Heart right ventricle (tissue), 16 donors: ENCODE data around the gene USH2A. TPM values are rescaled to one million over a fixed set of nuclear protein-coding genes. Genes with fewer than 3 reads are reported as not detected.

Experiments used
- ATAC-seq, 8 donors: fragments of 200-7000 bp; cut with Tn5 transposase; one replicate each; pipeline ENCODE4 v1.9.1; 2020; ENCODE audit warnings: mild to moderate bottlenecking in 8 of 8, moderate library complexity in 8 of 8, moderate number of reproducible peaks in 1 of 8
- DNase-seq, 2 donors: peaks; one replicate each; pipeline ENCODE4 v3.0.0-alpha.2; 2020
- H3K27ac ChIP-seq, 10 donors: fragments of 200-600 bp; sonication (generic) in 2 of 10; one replicate each; pipeline versions ENCODE4 v1.5.0 to v1.8.0; 2020 to 2022; ENCODE audit warnings: mild to moderate bottlenecking in 3 of 10
- H3K27me3 ChIP-seq, 7 donors: fragments of 200-600 bp; one replicate each; pipeline ENCODE4 v1.8.0; 2021 to 2022; ENCODE audit warnings: mild to moderate bottlenecking in 2 of 7
- H3K36me3 ChIP-seq, 9 donors: fragments of 200-600 bp; sonication (generic) in 1 of 9; one replicate each; pipeline versions ENCODE4 v1.5.0 to v1.8.0; 2020 to 2022; ENCODE audit warnings: mild to moderate bottlenecking in 2 of 9
- H3K4me1 ChIP-seq, 9 donors: fragments of 200-600 bp; sonication (generic) in 1 of 9; one replicate each; pipeline versions ENCODE4 v1.5.0 to v1.8.0; 2020 to 2022; ENCODE audit warnings: mild to moderate bottlenecking in 4 of 9
- H3K4me3 ChIP-seq, 10 donors: fragments of 200-600 bp; sonication (generic) in 2 of 10; one replicate each; pipeline versions ENCODE4 v1.5.0 to v1.8.0; 2020 to 2022; ENCODE audit warnings: mild to moderate bottlenecking in 7 of 10, moderate library complexity in 2 of 10
- H3K9me3 ChIP-seq, 11 donors: fragments of 200-600 bp in 10 of 11; sonication (generic) in 2 of 11; one replicate each; pipeline versions ENCODE4 v1.5.0 to v1.8.0; 2013 to 2022; ENCODE audit warnings: mild to moderate bottlenecking in 2 of 11, control low read depth in 1 of 11, moderate library complexity in 1 of 11
- WGBS, 2 donors: extraction: QIAGEN DNeasy Blood & Tissue Kit; methylation state at CpG; one replicate each; pipeline ENCODE4 v1.1.7; 2013; ENCODE audit warnings: inconsistent platforms in 1 of 2; 5-methylcytosine and 5-hydroxymethylcytosine counted together
- intact Hi-C, 10 donors: fragments of 100-400 bp; cut with DNase I; formaldehyde crosslinking; loops; one replicate each; pipeline versions ENCODE4 v1.11.1 to v1.14.2; 2022
- polyA plus RNA-seq, 2 donors: library from polyadenylated mRNA; stranded (reverse); fragments of 200-250 nt; gene quantifications; one replicate each; pipeline ENCODE4 v1.2.3, GENCODE V29; 2013
- total RNA-seq, 10 donors: library from RNA; stranded (reverse); fragmentation: NEBNext Ultra II Directional in 3 of 10; extraction: Animal tissue kit (Norgen Biotek cat#: 25700) in 3 of 10; gene quantifications; one replicate each; pipeline versions ENCODE4 v1.2.1 to v1.2.4, GENCODE V29; 2021 to 2023
- TF ChIP-seq, protein P1 (sequence below), 9 donors: fragments of 200-600 bp; sonication (generic) in 2 of 9; IDR thresholded peaks; one replicate each; pipeline versions ENCODE4 v1.5.0 to v1.8.0; 2021 to 2022; ENCODE audit warnings: antibody characterized with exemption in 9 of 9, mild to moderate bottlenecking in 5 of 9, moderate library complexity in 1 of 9
- donor health status: Arrhythmogenic right ventricular cardiomyopathy.
- donor health status: ischemic (EF 13 %, LVEDD 7.1; RV severe dilation, severe dysfunction).
- donor health status: healthy with polysubstance abuse.
- donor health status: DM: no; HTN: yes; CAD: no.
- donor health status: DM: no; HTN: no; CAD: no.
- donor health status: ischemic (EF 25% LVEDD 6.9; RV normal size, moderate dysfunction).
- donor health status: ischemic (EF 25% LVEDD 5.7; RV mildly dilated, moderate dysfunction).
- donor health status: healthy.
- donor health status: DM: yes; HTN: yes; CAD: no.
- donor health status: Ischemic cardiomyopathy.
- donor health status: ischemic (EF 35%, LVEDD 5.7; RV mildly dilated, moderate dysfunction).
- donor health status: nonischemic (EF 11% LVEDD 7.7; RV severe dilation, severe dysfunction).
- donor health status: DM: yes; HTN: yes; CAD: no.
- donor health status: PGD.
- donor health status: ischemic (EF 29% LVEDD 5.4; RV normal size, mild dysfunction).
- donor health status: nonischemic (EF 23%, LVEDD 6.1; RV moderate dilation, normal function).

Gene USH2A
- total and polyA plus RNA-seq, 12 donors: 0.01 to 4.9 (median 3.6) TPM

DNA sequence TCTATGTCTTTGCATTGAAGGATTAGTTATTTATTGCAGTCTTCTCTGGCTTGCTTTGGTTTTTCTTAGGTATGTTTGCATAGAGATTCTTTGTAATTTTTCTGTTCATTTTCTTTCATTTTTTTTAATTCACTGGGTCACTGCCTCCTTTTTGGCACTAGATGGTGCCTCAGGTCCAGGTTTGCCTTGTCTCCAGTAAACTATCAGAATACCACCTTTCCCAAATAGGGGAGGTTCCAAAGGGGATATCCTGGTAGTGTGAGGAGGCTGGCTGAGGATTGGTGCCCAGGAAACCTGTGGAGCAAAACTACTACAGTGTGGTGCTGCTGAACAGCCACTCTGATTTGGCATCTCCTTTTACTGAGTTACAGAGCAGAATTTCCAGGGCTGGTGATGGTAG is 599.0 kb downstream of the USH2A start:
- no peaks in the 10 kb centered on the region for H3K36me3 ChIP-seq
- TF ChIP-seq, protein P1, sequence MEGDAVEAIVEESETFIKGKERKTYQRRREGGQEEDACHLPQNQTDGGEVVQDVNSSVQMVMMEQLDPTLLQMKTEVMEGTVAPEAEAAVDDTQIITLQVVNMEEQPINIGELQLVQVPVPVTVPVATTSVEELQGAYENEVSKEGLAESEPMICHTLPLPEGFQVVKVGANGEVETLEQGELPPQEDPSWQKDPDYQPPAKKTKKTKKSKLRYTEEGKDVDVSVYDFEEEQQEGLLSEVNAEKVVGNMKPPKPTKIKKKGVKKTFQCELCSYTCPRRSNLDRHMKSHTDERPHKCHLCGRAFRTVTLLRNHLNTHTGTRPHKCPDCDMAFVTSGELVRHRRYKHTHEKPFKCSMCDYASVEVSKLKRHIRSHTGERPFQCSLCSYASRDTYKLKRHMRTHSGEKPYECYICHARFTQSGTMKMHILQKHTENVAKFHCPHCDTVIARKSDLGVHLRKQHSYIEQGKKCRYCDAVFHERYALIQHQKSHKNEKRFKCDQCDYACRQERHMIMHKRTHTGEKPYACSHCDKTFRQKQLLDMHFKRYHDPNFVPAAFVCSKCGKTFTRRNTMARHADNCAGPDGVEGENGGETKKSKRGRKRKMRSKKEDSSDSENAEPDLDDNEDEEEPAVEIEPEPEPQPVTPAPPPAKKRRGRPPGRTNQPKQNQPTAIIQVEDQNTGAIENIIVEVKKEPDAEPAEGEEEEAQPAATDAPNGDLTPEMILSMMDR (IDR thresholded peaks at IDR 0.05): peak in 1 of 9 donors; percentile 12
- H3K4me1 ChIP-seq: no peaks in the 10 kb centered on the region
- intact Hi-C loops: no loop called here
- H3K4me3 ChIP-seq: no peak overlapping the region
- ATAC-seq (no peak), DNase-seq (no peak)
- H3K27ac ChIP-seq: no peak overlapping the region
- peaks cover 0 to 20% (median 11%) of the 10 kb centered on the region in 11 donors for H3K9me3 ChIP-seq
- H3K27me3 ChIP-seq: no peaks in the 10 kb centered on the region

DNA sequence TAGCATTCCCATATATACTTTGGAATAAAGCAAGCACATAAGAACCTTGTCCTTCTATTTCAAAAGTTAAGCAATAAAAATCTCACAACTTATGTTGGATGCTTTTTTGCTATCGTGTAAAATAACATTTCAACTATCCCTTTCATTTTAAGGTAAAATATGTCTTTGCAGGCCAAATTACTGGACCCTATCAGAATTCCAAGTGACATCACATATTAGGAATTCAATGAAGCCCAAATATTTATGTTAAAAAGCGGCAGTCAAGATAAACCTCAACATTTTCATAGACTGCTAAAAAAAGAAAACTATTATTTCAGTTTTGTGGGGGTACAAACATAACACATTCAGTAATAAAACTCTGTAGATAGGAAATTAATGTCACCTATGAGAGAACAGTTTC is 604.1 kb downstream of the USH2A start:
- no peaks in the 10 kb centered on the region for H3K36me3 ChIP-seq
- no peaks in the 10 kb centered on the region for H3K27me3 ChIP-seq
- 52 to 56% methylated on average over 2 of the region's 2 CpGs for WGBS, 2 donors
- ATAC-seq (no peak), DNase-seq (no peak)
- peaks cover 0 to 25% (median 11%) of the 10 kb centered on the region in 11 donors for H3K9me3 ChIP-seq
- intact Hi-C loops: no loop called here
- no peaks in the 10 kb centered on the region for H3K4me1 ChIP-seq
- no peak overlapping the region for H3K27ac ChIP-seq
- no peak overlapping the region for H3K4me3 ChIP-seq
- TF ChIP-seq, protein P1 (IDR thresholded peaks at IDR 0.05): no peak

GRCh38 chr1:215807911-215808436 is 615.3 kb downstream of the USH2A start:
- DNase-seq (no peak), ATAC-seq (no peak)
- WGBS, 2 donors: 92% methylated on average over 1 of the region's 1 CpG
- TF ChIP-seq, protein P1 (IDR thresholded peaks at IDR 0.05): no peak
- Histone ChIP-seq H3K9me3 (peaks cover 0 to 49% (median 9%) of the 10 kb centered on the region in 11 donors), H3K27ac (no peak overlapping the region), H3K4me1 (no peaks in the 10 kb centered on the region), H3K36me3 (no peaks in the 10 kb centered on the region), H3K4me3 (no peak overlapping the region), H3K27me3 (no peaks in the 10 kb centered on the region)
- intact Hi-C loops: no loop called here

- 65 to 72% methylated on average over 4 of the region's 4 CpGs for WGBS, 2 donors
- Histone ChIP-seq H3K27ac (no peak overlapping the region), H3K27me3 (no peaks in the 10 kb centered on the region), H3K4me1 (no peaks in the 10 kb centered on the region), H3K9me3 (peaks cover 0 to 42% (median 4%) of the 10 kb centered on the region in 11 donors), H3K36me3 (no peaks in the 10 kb centered on the region), H3K4me3 (no peak overlapping the region)
- TF ChIP-seq, protein P1 (IDR thresholded peaks at IDR 0.05): no peak
- DNase-seq (no peak), ATAC-seq (no peak)
- intact Hi-C loops: no loop called here
These were observed 616.0 kb downstream of the USH2A start for GRCh38 chr1:215807218-215807617.
